ENCODE data around the gene DGKH. TPM values are rescaled to one million over a fixed set of nuclear protein-coding genes. Genes with fewer than 3 reads are reported as not detected.

Gene DGKH, protein sequence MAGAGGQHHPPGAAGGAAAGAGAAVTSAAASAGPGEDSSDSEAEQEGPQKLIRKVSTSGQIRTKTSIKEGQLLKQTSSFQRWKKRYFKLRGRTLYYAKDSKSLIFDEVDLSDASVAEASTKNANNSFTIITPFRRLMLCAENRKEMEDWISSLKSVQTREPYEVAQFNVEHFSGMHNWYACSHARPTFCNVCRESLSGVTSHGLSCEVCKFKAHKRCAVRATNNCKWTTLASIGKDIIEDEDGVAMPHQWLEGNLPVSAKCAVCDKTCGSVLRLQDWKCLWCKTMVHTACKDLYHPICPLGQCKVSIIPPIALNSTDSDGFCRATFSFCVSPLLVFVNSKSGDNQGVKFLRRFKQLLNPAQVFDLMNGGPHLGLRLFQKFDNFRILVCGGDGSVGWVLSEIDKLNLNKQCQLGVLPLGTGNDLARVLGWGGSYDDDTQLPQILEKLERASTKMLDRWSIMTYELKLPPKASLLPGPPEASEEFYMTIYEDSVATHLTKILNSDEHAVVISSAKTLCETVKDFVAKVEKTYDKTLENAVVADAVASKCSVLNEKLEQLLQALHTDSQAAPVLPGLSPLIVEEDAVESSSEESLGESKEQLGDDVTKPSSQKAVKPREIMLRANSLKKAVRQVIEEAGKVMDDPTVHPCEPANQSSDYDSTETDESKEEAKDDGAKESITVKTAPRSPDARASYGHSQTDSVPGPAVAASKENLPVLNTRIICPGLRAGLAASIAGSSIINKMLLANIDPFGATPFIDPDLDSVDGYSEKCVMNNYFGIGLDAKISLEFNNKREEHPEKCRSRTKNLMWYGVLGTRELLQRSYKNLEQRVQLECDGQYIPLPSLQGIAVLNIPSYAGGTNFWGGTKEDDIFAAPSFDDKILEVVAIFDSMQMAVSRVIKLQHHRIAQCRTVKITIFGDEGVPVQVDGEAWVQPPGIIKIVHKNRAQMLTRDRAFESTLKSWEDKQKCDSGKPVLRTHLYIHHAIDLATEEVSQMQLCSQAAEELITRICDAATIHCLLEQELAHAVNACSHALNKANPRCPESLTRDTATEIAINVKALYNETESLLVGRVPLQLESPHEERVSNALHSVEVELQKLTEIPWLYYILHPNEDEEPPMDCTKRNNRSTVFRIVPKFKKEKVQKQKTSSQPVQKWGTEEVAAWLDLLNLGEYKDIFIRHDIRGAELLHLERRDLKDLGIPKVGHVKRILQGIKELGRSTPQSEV
- total RNA-seq = 14.2 and 14.5 TPM in 2 replicates

- intact Hi-C loops (cut with micrococcal nuclease) = loop anchor here (1.0 to 10.0 kb wide), 10 partner anchors 8 to 946 kb away; partner anchors contain the start of genes EPSTI1, KBTBD6, NAA16 and RGCC
Measured at GRCh38 chr13:42048342-42048683, at the start of gene DGKH. Gene DGKH, plus strand, starts transcription at chr13:42048648. Its CDS starts 126 bp downstream, at chr13:42048774.

- intact Hi-C loops (cut with micrococcal nuclease) = no loop called here
Measured at GRCh38 chr13:42000846-42001245, 47.6 kb upstream of the DGKH start.

DNA sequence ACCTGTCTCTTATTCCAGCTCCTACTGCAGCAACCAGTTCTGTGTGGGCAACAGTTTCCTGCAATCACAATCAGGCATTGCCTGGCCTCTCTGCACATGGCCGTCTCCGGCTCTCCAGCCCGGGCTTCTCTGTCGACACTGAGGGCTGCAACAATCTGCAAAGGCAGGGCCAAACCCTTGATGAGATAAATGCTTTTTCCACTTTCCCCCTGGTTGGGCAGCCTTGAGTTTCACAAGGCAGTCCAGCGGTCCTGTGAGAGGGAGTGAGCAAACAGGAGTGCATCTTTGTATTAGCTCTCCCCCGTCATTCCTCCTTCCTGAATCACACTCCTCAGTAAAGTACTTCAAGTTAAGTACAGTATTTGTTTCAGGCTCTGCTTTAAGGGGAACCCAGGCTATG is 46.9 kb upstream of the DGKH start:
- intact Hi-C loops (cut with micrococcal nuclease) = no loop called here

DNA sequence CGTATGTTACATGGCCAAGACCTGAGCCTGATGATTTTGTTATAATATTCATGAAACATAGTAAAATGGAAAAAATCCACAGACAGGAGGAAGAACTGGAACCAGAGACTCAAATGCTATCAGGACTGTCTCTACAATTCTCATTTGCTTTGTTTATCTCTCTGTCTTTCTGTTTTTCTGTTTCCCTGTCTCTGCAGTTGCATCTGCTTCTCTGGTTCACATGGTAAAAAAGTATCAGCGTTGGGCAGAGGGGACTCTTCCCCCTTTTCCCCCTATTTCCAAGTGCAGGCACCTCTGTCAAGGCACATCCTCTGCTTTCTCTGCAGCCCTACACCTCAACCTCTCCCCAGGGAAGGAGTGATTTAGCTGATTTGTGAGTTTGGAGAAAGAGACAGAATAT is 46.4 kb upstream of the DGKH start:
- intact Hi-C loops (cut with micrococcal nuclease) = no loop called here

- intact Hi-C loops (cut with micrococcal nuclease) = no loop called here
Measured at GRCh38 chr13:42007844-42008243, 40.6 kb upstream of the DGKH start.

DNA sequence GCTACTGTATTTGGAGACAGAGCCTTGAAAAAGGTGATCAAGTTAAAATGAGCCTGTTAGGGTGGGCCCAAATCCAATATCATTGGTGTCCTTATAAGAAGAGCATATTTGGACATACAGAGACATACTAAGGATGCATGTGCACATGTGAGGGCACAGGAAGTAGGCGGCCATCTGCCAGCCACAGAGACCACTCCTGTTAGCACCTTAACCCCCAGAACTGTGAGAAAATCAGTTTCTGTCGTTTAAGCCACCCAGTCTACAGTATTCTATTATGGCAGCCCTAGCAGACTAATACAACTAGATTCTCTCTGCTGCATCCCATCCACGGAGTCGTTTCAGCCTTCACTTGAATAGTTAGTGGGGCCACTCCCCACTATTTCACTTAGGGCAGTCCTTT is 39.4 kb upstream of the DGKH start:
- intact Hi-C loops (cut with micrococcal nuclease) = no loop called here

GRCh38 chr13:42011601-42012350 is 36.7 kb upstream of the DGKH start:
- intact Hi-C loops (cut with micrococcal nuclease) = no loop called here

DNA sequence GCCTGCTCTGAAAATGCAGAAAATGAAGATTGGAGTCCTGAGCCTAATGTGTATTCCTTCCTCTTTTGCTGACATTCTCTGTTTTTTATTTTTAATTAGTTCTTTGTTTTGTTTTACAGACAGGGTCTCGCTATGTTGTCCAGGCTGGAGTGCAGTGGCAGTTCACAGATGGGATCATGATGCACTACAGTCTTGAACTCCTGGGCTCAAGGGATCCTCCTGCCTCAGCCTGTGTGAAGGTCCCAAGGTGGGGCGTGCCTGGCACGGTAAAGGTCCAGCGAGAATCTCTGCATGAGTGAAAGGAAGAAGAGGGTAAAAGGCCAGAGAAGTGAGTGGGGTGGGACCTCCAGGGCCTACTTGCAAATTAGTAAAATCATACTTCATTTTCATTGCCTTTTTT is 34.3 kb upstream of the DGKH start:
- intact Hi-C loops (cut with micrococcal nuclease) = no loop called here

DNA sequence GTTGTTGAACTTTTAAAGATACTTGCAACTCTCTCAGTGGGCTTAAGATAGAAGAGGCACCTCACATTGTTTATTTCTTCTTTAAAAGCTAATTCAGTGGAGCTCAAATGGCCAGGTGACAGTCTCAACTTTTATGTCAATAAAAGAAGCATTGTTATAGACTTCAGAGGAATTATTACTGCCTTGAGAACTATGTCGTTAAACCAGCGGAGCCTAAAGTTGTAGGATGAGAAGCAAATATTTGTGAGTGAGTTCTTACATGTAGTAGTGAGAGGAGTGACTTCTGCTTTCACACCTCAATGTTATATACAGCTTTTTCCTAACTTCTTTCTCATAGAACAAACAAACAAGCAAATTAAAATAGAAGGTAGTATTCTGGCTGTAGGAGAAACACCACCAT is 31.2 kb upstream of the DGKH start:
- intact Hi-C loops (cut with micrococcal nuclease) = no loop called here

GRCh38 chr13:42021851-42022250 is 26.6 kb upstream of the DGKH start:
- intact Hi-C loops (cut with micrococcal nuclease) = no loop called here

- intact Hi-C loops (cut with micrococcal nuclease) = no loop called here
Measured at GRCh38 chr13:42022336-42022735, 26.1 kb upstream of the DGKH start.

DNA sequence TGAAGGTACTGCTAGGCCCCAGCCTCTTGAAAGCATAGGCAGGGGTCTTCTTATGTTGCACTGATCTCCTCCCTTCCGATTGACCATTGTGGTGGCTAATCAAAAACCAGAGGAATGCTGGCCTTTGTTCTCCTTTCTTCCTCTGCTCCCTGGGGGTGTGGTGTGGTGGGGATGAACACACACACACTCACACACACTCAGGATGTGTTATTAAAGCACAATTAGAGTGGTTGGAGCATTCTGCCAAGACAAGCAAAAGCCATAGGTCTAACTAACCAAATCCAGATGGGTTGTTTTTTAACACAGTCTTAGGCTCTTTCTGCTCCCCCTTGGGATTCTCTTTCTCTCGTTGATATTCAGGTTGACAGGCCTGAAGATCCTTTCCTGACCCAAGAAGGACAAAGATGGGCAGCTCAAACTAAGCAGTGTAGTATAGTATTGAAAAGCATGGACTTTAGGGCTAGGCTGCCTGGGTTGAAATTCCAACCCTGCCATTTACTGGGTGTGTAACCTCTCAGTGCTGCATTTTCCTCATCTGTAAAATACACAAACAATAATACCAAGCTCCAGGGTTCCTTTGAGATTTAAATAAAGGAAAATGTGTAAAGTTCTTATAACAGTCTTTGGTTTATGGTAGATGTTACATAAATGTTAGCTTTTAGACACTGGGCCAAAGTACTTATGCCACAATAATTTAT is 25.5 kb upstream of the DGKH start:
- intact Hi-C loops (cut with micrococcal nuclease) = no loop called here

DNA sequence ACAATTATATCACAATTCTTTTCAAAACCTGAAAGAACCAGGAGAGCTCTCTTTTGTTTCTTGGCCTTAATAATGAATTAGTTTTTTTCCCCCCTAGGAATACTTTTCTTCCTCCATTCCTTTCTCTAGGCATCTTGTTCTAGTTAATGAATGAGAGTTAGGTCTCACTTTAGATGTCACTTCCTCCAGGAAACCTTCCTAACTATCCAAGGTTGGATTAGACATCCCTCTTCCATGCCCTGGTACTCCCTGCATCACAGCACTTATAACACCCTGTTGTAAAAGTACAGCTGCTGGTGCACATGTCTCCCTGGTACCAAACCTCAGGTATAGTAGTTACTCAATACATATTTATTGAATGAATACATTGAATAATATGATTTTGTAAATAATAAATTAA is 21.2 kb upstream of the DGKH start:
- intact Hi-C loops (cut with micrococcal nuclease) = no loop called here

GRCh38 chr13:42028113-42028799 is 20.2 kb upstream of the DGKH start:
- intact Hi-C loops (cut with micrococcal nuclease) = no loop called here

DNA sequence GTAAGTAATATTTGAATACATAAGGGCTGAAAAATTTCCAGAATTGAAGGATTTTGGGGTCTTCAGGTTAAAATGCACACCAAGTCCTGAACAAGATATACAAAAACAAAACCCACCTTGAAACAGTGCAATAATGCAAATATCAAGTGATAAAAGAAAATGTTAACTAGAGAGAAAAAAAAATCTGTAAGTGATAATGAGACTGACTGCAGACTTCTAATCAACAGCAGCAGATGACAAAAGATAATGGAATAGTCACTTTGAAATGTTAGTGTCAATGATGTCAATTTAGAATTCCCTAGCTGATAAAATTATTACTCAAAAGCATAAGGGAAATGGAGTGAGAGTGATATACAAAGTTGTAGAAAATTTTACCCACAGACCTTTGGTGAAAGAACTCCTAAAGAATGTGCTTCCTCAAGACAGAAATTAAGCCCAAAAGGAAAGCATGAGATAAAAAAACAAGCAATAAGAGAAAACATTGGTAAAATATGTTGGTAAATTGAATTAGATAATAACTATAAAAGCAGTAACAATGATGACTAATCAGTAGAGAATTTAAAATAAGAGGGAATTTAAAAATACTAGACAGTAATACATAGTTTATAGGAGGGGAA is 12.4 kb upstream of the DGKH start:
- intact Hi-C loops (cut with micrococcal nuclease) = loop anchor here (5.0 kb wide), 1 partner anchor 356 kb away; no protein-coding TSS in a partner anchor

DNA sequence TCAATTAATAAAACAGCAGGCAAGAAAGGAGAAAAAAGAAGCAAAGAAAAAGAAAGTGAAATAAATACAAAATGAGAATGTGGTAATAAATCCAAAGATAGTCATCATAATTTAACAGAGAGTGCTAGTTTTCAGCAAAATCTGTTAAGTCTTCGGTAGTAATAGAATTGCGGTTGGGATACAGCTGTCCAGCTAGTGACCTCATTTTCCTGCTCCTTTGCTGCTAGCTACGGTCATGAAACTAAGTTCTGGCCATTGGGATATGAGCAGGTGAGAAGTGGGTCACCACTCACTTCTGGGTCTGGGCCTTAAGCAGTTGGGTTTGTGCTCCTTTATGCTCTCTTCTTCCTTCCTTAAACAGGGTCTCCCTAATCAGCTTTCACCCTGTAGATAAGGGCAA is 11.7 kb upstream of the DGKH start:
- intact Hi-C loops (cut with micrococcal nuclease) = loop anchor here (5.0 kb wide), 1 partner anchor 356 kb away; no protein-coding TSS in a partner anchor

DNA sequence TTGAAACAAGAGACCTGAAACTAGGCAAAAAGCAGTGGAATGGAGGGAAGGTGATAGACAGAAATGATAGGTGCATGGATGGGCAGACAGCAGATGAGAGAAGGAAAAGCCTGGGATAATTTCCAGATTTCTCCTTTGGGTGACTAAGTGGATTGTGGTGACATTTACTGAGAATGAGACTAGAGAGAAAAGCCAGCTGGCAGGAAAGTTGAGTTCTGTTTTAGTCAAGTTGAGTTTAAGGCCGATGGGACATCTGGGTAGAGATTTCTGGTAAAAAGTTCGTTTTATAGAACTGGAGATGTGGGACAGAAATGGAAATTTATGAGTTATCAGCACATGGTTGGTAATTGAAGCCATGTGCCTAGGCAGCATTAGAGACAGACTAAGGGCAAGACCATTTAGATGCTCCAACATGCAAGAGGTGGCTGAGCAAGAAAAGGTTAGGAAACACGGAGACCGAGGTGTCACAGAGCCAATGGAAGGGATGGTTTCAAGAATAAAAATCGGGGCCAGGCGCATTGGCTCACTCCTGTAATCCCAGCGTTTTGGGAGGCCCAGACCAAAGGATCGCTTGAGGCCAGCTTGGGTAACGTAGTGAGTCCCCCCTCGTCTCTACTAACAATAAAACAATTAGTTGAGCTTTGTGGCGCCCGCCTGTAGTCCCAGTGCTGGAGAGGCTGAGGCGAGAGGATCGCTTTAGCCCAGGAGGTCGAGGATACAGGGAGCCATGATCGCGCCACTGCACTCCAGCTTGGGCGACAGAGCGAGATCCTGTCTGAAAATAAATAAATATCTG is 9.6 kb upstream of the DGKH start:
- intact Hi-C loops (cut with micrococcal nuclease) = loop anchor here (5.0 kb wide), 1 partner anchor 353 kb away; no protein-coding TSS in a partner anchor

GRCh38 chr13:42039457-42039945 is 8.9 kb upstream of the DGKH start:
- intact Hi-C loops (cut with micrococcal nuclease) = loop anchor here (5.0 kb wide), 1 partner anchor 353 kb away; no protein-coding TSS in a partner anchor

Data from T-helper 1 cell treated with Interleukin-12 subunit alpha and Interleukin-12 subunit beta and Interleukin-4 antibody, amounts not matched to agents 30 ng/mL and 1 ng/mL, for 36 hours (primary cell).